Thoracic aorta (tissue), 2 donors: ENCODE measurements around the gene PXDN. TPM values are rescaled to one million over a fixed set of nuclear protein-coding genes. Genes with fewer than 3 reads are reported as not detected.

Source experiments
- ATAC-seq: fragments of 150-250 bp; one replicate; pipeline ENCODE4 v1.8.0; 2017; ENCODE audit warnings: low read depth; ENCODE audit not compliant: insufficient number of reproducible peaks, low FRiP score
- DNase-seq: peaks from one replicate; pipeline ENCODE4 v3.0.0-alpha.2; 2020; ENCODE audit warnings: low spot score
- H3K27ac ChIP-seq, 2 donors: fragments of 200-600 bp; sonication (generic); 1 replicate in 1 of 2; 2 replicates in 1 of 2; pipeline ENCODE4 v1.5.1; 2016; ENCODE audit warnings: mild to moderate bottlenecking in 2 of 2, moderate library complexity in 2 of 2
- H3K27me3 ChIP-seq: fragments of 200-600 bp; sonication (generic); replicated peaks from 2 replicates; pipeline ENCODE4 v1.6.0; 2016; ENCODE audit warnings: mild to moderate bottlenecking; ENCODE audit not compliant: insufficient read depth
- H3K36me3 ChIP-seq: fragments of 200-600 bp; sonication (generic); one replicate; pipeline ENCODE4 v1.5.1; 2016
- H3K4me1 ChIP-seq, 2 donors: fragments of 200-600 bp; sonication (generic); 1 replicate in 1 of 2; 2 replicates in 1 of 2; pipeline versions ENCODE4 v1.5.1 to v1.6.0; 2016; ENCODE audit warnings: low read depth in 2 of 2, mild to moderate bottlenecking in 1 of 2; ENCODE audit not compliant: control insufficient read depth in 1 of 2
- H3K4me3 ChIP-seq: fragments of 200-600 bp; sonication (generic); 2 replicates; pipeline ENCODE4 v1.5.1; 2016; ENCODE audit warnings: mild to moderate bottlenecking
- H3K9me3 ChIP-seq: fragments of 200-600 bp; sonication (generic); 2 replicates; pipeline ENCODE4 v1.5.1; 2016
- total RNA-seq, 2 donors: library from RNA; depleted of rRNA; stranded (reverse); fragments of >200 nt; gene quantifications; one replicate each; pipeline versions ENCODE4 v1.1.0 to v1.2.3, GENCODE V29; 2016
- TF ChIP-seq, protein P1 (sequence below): fragments of 200-600 bp; sonication (generic); IDR thresholded peaks from one replicate; pipeline ENCODE4 v1.5.1; 2019; ENCODE audit warnings: antibody characterized with exemption

The PXDN gene
- total RNA-seq, 2 donors from 2014 or later, result 97.5 to 114 TPM

DNA sequence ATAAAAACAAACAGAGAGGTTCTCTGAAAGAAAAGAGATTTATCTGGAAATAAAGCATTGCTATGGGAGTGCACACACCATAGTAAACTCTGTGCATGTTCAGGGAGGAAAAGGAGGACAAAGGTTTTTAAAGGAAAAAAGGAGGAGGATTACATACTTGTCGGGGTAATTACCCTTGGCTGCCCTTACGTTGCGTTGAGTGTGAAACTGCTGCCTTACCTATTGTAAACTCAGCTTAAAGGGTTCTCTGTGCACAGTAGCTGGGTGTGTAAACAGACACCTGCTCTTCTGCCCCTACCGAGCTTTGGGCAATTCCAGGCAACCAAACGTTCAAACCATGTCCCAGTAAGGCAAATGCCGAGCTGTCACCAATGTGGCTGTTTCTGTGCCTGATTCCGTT is 29.6 kb upstream of the PXDN start:
- H3K4me3 ChIP-seq, result no peak overlapping the region
- no peaks in the 10 kb centered on the region for H3K9me3 ChIP-seq
- TF ChIP-seq, protein P1, sequence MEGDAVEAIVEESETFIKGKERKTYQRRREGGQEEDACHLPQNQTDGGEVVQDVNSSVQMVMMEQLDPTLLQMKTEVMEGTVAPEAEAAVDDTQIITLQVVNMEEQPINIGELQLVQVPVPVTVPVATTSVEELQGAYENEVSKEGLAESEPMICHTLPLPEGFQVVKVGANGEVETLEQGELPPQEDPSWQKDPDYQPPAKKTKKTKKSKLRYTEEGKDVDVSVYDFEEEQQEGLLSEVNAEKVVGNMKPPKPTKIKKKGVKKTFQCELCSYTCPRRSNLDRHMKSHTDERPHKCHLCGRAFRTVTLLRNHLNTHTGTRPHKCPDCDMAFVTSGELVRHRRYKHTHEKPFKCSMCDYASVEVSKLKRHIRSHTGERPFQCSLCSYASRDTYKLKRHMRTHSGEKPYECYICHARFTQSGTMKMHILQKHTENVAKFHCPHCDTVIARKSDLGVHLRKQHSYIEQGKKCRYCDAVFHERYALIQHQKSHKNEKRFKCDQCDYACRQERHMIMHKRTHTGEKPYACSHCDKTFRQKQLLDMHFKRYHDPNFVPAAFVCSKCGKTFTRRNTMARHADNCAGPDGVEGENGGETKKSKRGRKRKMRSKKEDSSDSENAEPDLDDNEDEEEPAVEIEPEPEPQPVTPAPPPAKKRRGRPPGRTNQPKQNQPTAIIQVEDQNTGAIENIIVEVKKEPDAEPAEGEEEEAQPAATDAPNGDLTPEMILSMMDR, result no peak
- H3K27me3 ChIP-seq, result no peaks in the 10 kb centered on the region
- peak overlapping the region; percentile 41 to 79 for H3K27ac ChIP-seq
- ATAC-seq, result no peak
- peaks cover 19 to 27% of the 10 kb centered on the region in 2 donors for H3K4me1 ChIP-seq
- H3K36me3 ChIP-seq, result no peaks in the 10 kb centered on the region
- DNase-seq, result no peak

- H3K27me3 ChIP-seq, result no peaks in the 10 kb centered on the region
- peak overlapping the region; percentile 69 to 79 for H3K27ac ChIP-seq
- TF ChIP-seq, protein P1, result no peak
- DNase-seq, result no peak
- H3K36me3 ChIP-seq, result no peaks in the 10 kb centered on the region
- ATAC-seq, result no peak
- H3K4me1 ChIP-seq, result peaks cover 19 to 27% of the 10 kb centered on the region in 2 donors
- H3K9me3 ChIP-seq, result no peaks in the 10 kb centered on the region
- no peak overlapping the region for H3K4me3 ChIP-seq
Measured at GRCh38 chr2:1772471-1773267, 28.4 kb upstream of the PXDN start.

DNA sequence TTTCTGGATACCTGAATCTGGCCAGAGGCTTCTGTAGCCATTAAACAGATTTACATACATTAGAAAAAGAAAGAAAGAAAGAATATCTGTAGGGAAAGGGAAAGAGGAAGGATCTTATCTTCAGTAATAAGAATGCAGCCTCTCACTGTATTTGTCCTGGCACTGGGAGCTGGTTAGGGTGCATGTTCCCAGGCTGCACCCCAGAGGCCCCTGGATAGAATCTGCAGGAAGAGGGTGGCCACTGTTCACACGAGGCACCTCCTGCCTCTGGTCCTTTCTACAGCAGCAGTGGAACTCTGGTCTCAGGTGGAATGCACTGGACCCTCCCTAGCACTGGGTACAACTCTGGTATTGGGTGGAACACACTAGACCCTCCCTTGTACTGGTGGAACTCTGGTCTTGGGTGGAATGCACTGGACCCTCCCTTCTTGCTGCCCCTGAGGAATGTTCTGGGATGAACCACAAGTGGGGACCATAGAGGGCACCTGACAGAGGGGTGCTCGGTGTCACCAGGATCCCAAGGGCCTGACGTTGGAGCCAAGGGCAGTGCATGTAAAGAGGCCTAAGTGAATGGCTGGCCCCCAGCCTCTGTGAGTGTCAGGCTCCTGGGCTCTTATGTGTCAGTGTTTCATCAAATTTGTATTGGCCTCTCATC is 27.4 kb upstream of the PXDN start:
- no peak for DNase-seq
- TF ChIP-seq, protein P1, result no peak

GRCh38 chr2:1770566-1771380 is 26.5 kb upstream of the PXDN start:
- no peak overlapping the region for H3K4me3 ChIP-seq
- DNase-seq, result no peak
- H3K4me1 ChIP-seq, result peaks cover 19 to 27% of the 10 kb centered on the region in 2 donors
- H3K9me3 ChIP-seq, result no peaks in the 10 kb centered on the region
- TF ChIP-seq, protein P1, result no peak
- H3K36me3 ChIP-seq, result no peaks in the 10 kb centered on the region
- H3K27me3 ChIP-seq, result no peaks in the 10 kb centered on the region
- H3K27ac ChIP-seq, result peak overlapping the region in 1 of 2 donors; percentile 79
- no peak for ATAC-seq

More for the DNA sequence above, 27.4 kb upstream of the PXDN start:
- Histone ChIP-seq H3K9me3 (no peaks in the 10 kb centered on the region), H3K4me3 (no peak overlapping the region), H3K36me3 (no peaks in the 10 kb centered on the region), H3K4me1 (peaks cover 19 to 27% of the 10 kb centered on the region in 2 donors), H3K27ac (peak overlapping the region; percentile 69 to 79), H3K27me3 (no peaks in the 10 kb centered on the region)
- ATAC-seq, result no peak
